Iris pigment epithelial cell (primary cell): ENCODE measurements around the gene UMODL1.
"Not testable (repeated sequence)": the region's sequence is repeated elsewhere in the genome, so short reads cannot be mapped to it uniquely, and the experiment has no call there.

Source experiments
- DNase-seq: peaks from one replicate; pipeline ENCODE4 v3.0.0-alpha.2; 2011; ENCODE audit warnings: low read depth

Gene UMODL1

GRCh38 chr21:42171091-42172053 lies 100.3 kb downstream of the UMODL1 start:
- DNase-seq: no peak

GRCh38 chr21:42172596-42173483 lies 101.7 kb downstream of the UMODL1 start:
- no peak for DNase-seq

DNA sequence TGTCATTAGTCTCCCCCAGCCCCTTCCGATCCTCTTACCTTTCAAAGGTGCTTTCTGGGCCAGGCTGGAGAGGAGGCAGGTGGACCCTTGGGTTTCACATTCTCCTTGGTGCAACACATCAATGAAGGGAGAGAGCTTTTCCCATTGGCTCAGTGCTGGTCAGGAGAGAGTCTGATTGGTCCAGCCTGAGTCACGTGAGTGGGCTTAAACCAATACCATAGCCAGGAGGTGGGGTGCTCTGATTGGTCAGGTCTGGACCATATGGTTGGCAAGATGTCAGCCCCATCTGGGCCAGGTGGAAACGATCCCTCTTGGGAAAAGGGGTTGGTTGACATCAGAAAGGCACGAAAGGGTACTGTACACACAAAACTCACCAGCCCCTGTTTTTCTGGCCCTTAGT lies 103.1 kb downstream of the UMODL1 start:
- no peak for DNase-seq

DNA sequence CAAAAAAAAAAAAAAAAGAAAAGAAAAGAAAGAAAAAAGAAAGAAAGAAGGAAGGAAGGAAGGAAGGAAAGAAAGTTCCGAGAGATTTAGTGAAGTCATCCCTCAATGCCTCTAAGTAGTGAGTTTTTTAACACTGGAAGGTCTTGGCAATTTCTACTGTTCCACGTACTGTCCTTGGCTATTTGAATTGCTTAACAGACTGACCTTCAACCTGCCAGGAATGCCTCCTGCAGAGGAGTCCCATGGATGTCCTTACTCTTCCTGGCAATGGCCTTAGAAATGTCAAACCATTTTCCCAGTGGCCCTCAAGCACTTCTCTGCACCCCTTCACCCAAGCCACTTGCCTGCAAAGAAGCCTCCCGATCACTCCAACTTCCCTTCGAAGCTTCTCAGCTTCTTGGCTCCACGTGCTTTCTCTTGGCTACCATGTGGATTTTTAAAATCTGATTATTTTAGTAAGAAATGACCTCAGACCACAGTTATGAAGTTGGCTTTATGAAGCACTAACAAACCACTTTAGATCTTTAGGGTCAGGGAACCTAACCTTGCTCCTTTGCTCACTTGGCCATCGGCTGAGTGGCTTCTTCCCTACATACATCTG lies 104.1 kb downstream of the UMODL1 start:
- DNase-seq: peak; percentile 15

DNA sequence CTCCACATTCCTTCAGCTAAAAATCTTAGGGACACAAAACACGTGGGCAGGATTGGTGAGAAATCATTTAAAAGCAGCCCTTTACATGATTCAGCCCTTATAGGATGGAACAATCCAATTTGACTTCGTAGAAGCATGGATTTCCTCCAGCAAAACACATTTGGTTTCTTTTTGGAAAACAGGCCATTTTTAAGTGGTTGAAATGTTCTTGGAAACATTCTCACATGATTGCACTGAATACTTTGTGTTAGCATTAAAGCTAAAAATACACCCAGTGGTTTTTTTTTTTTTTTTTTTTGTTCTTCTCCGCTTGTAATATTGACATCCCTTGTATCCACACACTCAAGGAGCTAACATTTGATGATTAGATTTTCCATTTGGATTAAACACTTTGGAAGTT lies 105.7 kb downstream of the UMODL1 start:
- no peak for DNase-seq

GRCh38 chr21:42179316-42179715 lies 108.2 kb downstream of the UMODL1 start:
- DNase-seq: no peak

DNA sequence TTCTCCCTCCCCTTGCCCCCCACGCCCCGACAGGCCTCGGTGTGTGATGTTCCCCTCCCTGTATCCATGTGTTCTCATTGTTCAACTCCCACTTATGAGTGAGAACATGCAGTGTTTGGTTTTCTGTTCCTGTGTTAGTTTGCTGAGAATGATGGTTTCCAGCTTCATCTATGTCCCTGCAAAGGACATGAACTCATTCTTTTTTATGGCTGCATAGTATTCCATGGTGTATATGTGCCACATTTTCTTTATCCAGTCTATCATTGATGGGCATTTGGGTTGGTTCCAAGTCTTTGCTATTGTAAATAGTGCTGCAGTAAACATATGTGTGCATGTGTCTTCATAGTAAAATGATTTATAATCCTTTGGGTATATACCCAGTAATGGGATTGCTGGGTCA lies 108.9 kb downstream of the UMODL1 start:
- DNase-seq: not testable (repeated sequence)

DNA sequence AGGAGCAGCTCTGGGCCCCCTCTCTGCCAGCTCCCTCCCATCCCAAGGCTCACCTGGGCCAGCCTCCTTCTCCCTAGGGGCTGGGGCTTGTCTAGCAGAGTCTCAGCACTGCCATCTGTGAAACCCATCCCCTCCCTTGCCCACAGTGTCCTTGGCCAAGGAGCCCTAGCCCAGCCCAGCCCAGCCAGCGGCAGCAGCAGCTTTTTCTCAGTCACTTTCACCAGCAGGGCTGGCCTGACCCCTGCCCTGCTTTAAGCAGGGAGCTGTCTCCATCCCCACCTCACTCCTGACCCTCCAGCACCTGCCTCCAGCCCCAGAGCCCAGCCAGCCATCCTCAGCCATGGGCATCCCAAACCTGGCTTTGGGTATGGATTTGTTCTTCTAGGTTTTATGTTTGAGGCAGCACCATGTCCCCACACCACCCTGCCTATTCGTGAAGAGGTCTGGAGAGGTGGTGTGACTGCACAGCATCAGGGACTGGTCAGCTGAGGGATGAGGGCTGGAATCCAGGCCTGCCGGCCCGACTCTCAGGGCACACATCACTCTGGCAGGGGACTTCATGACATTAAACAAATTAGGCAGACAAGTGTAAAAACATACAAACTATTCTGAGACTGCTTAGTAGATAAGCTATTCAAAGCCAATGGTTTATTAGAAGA lies 111.7 kb downstream of the UMODL1 start:
- no peak for DNase-seq

DNA sequence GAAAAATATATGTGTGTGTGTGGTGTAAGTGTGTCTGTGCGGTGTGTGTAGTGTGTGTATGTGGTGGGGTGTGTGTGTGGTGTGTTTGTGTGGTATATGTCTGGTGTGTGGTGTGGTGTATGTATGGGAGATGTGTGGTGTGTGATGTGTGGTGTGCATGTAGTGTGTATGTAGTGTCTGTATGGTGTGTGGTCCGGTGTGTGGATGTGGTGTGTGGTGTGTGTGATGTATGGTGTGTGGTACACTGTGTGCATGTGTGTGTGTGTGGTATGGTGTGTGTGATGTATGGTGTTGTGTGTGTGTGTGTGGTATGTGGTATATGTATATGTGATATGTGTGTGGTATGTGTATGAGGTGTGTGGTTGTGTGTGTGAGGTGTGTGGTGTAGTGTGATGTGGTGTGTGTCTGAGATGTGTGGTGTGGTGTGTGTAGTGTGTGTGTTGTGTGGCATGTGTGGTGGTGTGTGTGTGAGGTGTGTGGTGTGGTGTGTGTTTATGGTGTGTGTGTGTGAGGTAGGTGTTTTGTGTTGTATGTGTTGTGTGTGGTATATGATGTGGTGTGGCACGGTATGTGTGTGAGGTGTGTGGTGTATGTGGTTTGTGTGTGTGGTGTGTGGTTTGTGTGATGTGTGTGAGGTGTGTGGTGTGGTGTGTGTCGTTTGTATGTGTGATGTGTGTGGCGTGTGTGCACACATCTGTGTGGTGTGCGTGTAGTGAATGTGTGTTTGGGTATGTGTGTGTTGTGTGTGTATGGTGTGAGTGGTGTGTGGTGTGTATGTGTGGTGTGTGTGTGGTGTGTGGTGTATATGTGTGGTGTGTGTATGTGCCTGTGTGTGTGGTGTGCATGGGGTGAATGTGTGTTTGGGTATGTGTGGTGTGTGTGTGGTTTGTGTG lies 112.5 kb downstream of the UMODL1 start:
- DNase-seq: no peak

- no peak for DNase-seq
Observed at GRCh38 chr21:42186591-42186990, 115.5 kb downstream of the UMODL1 start.

GRCh38 chr21:42187976-42188653 lies 117.0 kb downstream of the UMODL1 start:
- DNase-seq: peak; percentile 38

GRCh38 chr21:42188663-42189062 lies 117.5 kb downstream of the UMODL1 start:
- no peak for DNase-seq

DNA sequence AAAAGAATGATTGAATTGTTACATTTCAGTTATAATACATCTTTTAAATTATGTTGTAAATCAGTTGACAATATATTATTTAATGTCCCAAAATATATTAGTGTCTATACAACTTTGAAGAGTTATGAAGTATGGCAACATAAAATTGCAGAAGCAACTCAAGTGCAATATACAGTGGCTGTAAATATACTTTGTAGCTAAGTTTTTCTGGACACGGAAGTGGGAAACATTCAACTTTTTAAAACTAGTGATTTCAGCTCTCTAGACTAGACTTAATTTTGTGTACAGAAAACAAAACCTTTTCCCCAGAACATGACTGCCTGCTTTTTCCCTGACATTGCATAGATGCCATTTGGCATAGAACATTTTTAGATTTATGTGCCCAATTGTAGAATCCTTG lies 118.3 kb downstream of the UMODL1 start:
- no peak for DNase-seq

- DNase-seq: no peak
Observed at GRCh38 chr21:42189860-42190485, 118.9 kb downstream of the UMODL1 start.

GRCh38 chr21:42190486-42190863 lies 119.4 kb downstream of the UMODL1 start:
- no peak for DNase-seq

DNA sequence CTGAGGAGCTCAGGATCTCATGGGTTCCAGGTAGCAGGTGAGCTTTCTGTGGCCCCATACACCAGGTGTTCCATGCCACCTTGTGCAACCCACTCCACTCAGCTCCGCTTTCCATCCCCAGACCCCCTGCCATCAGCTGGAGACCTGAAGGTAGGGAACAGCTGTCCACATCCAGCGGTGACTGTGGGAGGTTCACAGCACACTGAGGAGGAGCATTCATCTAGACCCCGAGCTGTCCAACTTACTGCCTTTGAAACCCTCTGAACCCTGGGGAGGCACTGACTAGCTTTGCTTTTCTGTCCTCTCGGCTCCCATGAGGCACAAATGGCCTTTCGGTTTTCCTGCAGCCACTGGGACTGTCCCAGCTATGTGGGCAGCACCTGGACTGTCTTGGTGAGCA lies 119.9 kb downstream of the UMODL1 start:
- DNase-seq: no peak

- DNase-seq: no peak
Observed at GRCh38 chr21:42191696-42192595, 120.8 kb downstream of the UMODL1 start.
